OCI-M2 (cell line): ENCODE data around the gene SPRED3.
A peak's percentile ranks its signal among the peaks of the same experiment; 100 is the strongest.
"Not testable (repeated sequence)": the region's sequence is repeated elsewhere in the genome, so short reads cannot be mapped to it uniquely, and the experiment has no call there.

ENCODE experiments used
- DNase-seq: peaks from one replicate; lab custom pipeline; 2025; ENCODE audit not compliant: unreplicated experiment; lab: John Stamatoyannopoulos, UW

The SPRED3 gene

GRCh38 chr19:38388349-38389100 lies at the start of gene SPRED3:
SPRED3 (plus strand) TSS chr19:38388697; CDS start chr19:38390303, 1,606 bp downstream.
- no peak for DNase-seq

GRCh38 chr19:38339011-38339410 lies 49.5 kb upstream of the SPRED3 start:
- not testable (repeated sequence) for DNase-seq

GRCh38 chr19:38340927-38341326 lies 47.6 kb upstream of the SPRED3 start:
- no peak for DNase-seq

GRCh38 chr19:38346837-38347236 lies 41.7 kb upstream of the SPRED3 start:
- no peak for DNase-seq

GRCh38 chr19:38350883-38351282 lies 37.6 kb upstream of the SPRED3 start:
- no peak for DNase-seq

GRCh38 chr19:38351865-38352395 lies 36.6 kb upstream of the SPRED3 start:
- DNase-seq = no peak

- no peak for DNase-seq
These were observed 35.9 kb upstream of the SPRED3 start for GRCh38 chr19:38352611-38353010.

GRCh38 chr19:38355728-38356725 lies 32.5 kb upstream of the SPRED3 start:
- DNase-seq = no peak

GRCh38 chr19:38358071-38358470 lies 30.4 kb upstream of the SPRED3 start:
- no peak for DNase-seq

GRCh38 chr19:38359242-38360021 lies 29.1 kb upstream of the SPRED3 start:
- DNase-seq = no peak

- no peak for DNase-seq
These were observed 28.1 kb upstream of the SPRED3 start for GRCh38 chr19:38360351-38360750.

- DNase-seq = no peak
These were observed 27.5 kb upstream of the SPRED3 start for GRCh38 chr19:38360839-38361631.

- DNase-seq = no peak
These were observed 26.8 kb upstream of the SPRED3 start for GRCh38 chr19:38361633-38362075.

- peak; percentile 97 for DNase-seq
These were observed 26.2 kb upstream of the SPRED3 start for GRCh38 chr19:38362076-38362945.

- DNase-seq = not testable (repeated sequence)
These were observed 25.4 kb upstream of the SPRED3 start for GRCh38 chr19:38362946-38363688.

GRCh38 chr19:38367041-38367440 lies 21.5 kb upstream of the SPRED3 start:
- no peak for DNase-seq

- no peak for DNase-seq
These were observed 18.9 kb upstream of the SPRED3 start for GRCh38 chr19:38369584-38369983.

GRCh38 chr19:38370299-38370698 lies 18.2 kb upstream of the SPRED3 start:
- DNase-seq = no peak
